Uterus (tissue), 2 donors: ENCODE measurements around the gene TFEB.

Source experiments
- POLR2A ChIP-seq, 2 donors: fragments of 450-650 bp; IDR thresholded peaks; one replicate each; pipeline ENCODE4 v1.6.1; 2016; ENCODE audit warnings: antibody characterized with exemption in 2 of 2, mild to moderate bottlenecking in 1 of 2, moderate library complexity in 1 of 2
- TF ChIP-seq, protein P1 (sequence below), 4 experiments: fragments of 200-600 bp in 2 of 4; fragments of 450-650 bp in 2 of 4; sonication (generic) in 2 of 4; IDR thresholded peaks; one replicate each; pipeline ENCODE4 v1.5.1; 2016 to 2019; ENCODE audit warnings: antibody characterized with exemption in 4 of 4, mild to moderate bottlenecking in 2 of 4, moderate library complexity in 1 of 4

DNA sequence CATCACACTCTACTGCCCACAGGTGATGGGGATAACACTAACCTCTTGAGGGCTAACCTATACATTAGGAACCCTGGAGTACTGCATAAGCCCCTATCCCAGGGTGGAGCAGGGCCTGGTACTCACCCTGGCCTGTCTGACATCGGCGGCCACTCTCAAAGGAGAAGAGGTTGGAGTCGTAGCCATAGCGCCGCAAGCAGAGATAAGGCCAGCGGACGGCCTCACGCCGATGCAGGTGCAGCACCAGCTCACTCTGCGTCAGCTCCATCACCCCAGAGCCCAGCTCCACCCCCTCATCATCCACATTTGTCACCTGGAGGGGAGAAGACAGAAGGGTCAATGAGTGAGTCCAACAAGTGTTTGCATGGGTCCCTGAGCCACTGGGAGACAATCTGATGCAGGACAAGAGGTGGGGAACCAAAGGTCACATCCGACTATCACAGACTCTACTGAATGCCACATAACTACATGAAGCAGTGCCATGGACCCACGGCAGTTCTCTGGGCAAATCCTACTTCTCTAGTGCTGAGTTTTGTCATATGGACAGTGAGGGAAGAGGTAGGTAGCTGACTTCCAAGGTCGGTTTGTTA, 40.0 kb upstream of the TFEB start:
- TF ChIP-seq, protein P1, sequence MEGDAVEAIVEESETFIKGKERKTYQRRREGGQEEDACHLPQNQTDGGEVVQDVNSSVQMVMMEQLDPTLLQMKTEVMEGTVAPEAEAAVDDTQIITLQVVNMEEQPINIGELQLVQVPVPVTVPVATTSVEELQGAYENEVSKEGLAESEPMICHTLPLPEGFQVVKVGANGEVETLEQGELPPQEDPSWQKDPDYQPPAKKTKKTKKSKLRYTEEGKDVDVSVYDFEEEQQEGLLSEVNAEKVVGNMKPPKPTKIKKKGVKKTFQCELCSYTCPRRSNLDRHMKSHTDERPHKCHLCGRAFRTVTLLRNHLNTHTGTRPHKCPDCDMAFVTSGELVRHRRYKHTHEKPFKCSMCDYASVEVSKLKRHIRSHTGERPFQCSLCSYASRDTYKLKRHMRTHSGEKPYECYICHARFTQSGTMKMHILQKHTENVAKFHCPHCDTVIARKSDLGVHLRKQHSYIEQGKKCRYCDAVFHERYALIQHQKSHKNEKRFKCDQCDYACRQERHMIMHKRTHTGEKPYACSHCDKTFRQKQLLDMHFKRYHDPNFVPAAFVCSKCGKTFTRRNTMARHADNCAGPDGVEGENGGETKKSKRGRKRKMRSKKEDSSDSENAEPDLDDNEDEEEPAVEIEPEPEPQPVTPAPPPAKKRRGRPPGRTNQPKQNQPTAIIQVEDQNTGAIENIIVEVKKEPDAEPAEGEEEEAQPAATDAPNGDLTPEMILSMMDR (IDR thresholded peaks at IDR 0.05) = no peak
- TF ChIP-seq POLR2A (IDR thresholded peaks at IDR 0.05) = no peak
